CD4-positive, alpha-beta T cell (primary cell): Measurements from ENCODE around the gene ERC2. TPM values are rescaled to one million over a fixed set of nuclear protein-coding genes. Genes with fewer than 3 reads are reported as not detected.

Experiments used
- ATAC-seq: fragments of 200-7000 bp; cut with Tn5 transposase; one replicate; pipeline ENCODE4 v1.10.0; 2022; ENCODE audit warnings: mild to moderate bottlenecking; ENCODE audit not compliant: poor library complexity
- CTCF ChIA-PET: fragments of 350-600 bp; sonication (Branson Sonifier 250); formaldehyde crosslinking; loops from one replicate; lab custom pipeline; 2021; ENCODE audit warnings: antibody characterized with exemption, inconsistent platforms; lab: Charles Lee
- POLR2A ChIA-PET: fragments of 350-600 bp; sonication (Branson Sonifier 250); formaldehyde crosslinking; loops from one replicate; lab custom pipeline; 2021; ENCODE audit warnings: antibody characterized with exemption, inconsistent platforms; lab: Charles Lee
- DNase-seq, 14 experiments: peaks; one replicate each; pipeline ENCODE4 v3.0.0-alpha.2; 2013 to 2020; ENCODE audit warnings: mixed read lengths in 2 of 14
- H3K27ac ChIP-seq, 2 donors: one replicate each; pipeline versions ENCODE4 v1.5.1 to v1.7.0; 2013; ENCODE audit warnings: low read length in 2 of 2, low read depth in 1 of 2, mild to moderate bottlenecking in 1 of 2
- H3K27me3 ChIP-seq, 2 experiments: 1 replicate in 1 of 2; 2 replicates in 1 of 2; pipeline versions ENCODE4 v1.6.1 to v1.7.0; 2013; ENCODE audit warnings: low read length in 2 of 2, control low read depth in 1 of 2, mild to moderate bottlenecking in 1 of 2, moderate library complexity in 1 of 2; ENCODE audit not compliant: insufficient read depth in 2 of 2, control insufficient read depth in 1 of 2
- H3K36me3 ChIP-seq: one replicate; pipeline ENCODE4 v1.6.1; 2013; ENCODE audit warnings: low read length, control low read depth; ENCODE audit not compliant: insufficient read depth
- H3K4me1 ChIP-seq: one replicate; pipeline ENCODE4 v1.6.1; 2013; ENCODE audit warnings: low read length, control low read depth; ENCODE audit not compliant: insufficient read depth
- H3K4me3 ChIP-seq: one replicate; pipeline ENCODE4 v1.5.1; 2013; ENCODE audit warnings: mild to moderate bottlenecking, low read length, moderate library complexity
- H3K9me3 ChIP-seq, 2 experiments: 1 replicate in 1 of 2; 2 replicates in 1 of 2; pipeline versions ENCODE4 v1.6.1 to v1.7.0; 2013; ENCODE audit warnings: low read length in 2 of 2, mild to moderate bottlenecking in 2 of 2, control low read depth in 1 of 2, moderate library complexity in 1 of 2; ENCODE audit not compliant: control insufficient read depth in 1 of 2, insufficient read depth in 1 of 2
- H3K27ac Mint-ChIP-seq: one replicate; pipeline ENCODE4 v1.8.0; 2020; ENCODE audit warnings: mixed read lengths
- H3K27me3 Mint-ChIP-seq: one replicate; pipeline ENCODE4 v1.8.0; 2021; ENCODE audit warnings: mixed read lengths
- H3K36me3 Mint-ChIP-seq: one replicate; pipeline ENCODE4 v1.8.0; 2021; ENCODE audit warnings: low read depth, mixed read lengths
- H3K4me1 Mint-ChIP-seq: one replicate; pipeline ENCODE4 v1.8.0; 2021; ENCODE audit warnings: low read depth, mixed read lengths
- H3K4me3 Mint-ChIP-seq: one replicate; pipeline ENCODE4 v1.8.0; 2020; ENCODE audit warnings: mild to moderate bottlenecking, mixed read lengths
- H3K9me3 Mint-ChIP-seq: one replicate; pipeline ENCODE4 v1.8.0; 2020; ENCODE audit warnings: mixed read lengths
- CTCF ChIP-seq: fragments of 200-600 bp; IDR thresholded peaks from one replicate; pipeline ENCODE4 v1.8.0; 2022; ENCODE audit warnings: antibody characterized with exemption, mild to moderate bottlenecking
- intact Hi-C, 2 experiments: fragments of 100-400 bp; cut with DNase I in 1 of 2; cut with micrococcal nuclease in 1 of 2; formaldehyde crosslinking; loops; one replicate each; pipeline versions ENCODE4 v1.15.1 to v1.9.0; 2023 to 2025; cut with DNase I, micrococcal nuclease
- total RNA-seq, 174 experiments: library from RNA in 2 of 174; stranded (reverse) in 2 of 174; gene quantifications; one replicate each; pipeline ENCODE4 v1.2.3 and lab custom pipeline; 2021 to 2026

Gene ERC2
- total RNA-seq, 2 experiments from 2014 or later: not detected

DNA sequence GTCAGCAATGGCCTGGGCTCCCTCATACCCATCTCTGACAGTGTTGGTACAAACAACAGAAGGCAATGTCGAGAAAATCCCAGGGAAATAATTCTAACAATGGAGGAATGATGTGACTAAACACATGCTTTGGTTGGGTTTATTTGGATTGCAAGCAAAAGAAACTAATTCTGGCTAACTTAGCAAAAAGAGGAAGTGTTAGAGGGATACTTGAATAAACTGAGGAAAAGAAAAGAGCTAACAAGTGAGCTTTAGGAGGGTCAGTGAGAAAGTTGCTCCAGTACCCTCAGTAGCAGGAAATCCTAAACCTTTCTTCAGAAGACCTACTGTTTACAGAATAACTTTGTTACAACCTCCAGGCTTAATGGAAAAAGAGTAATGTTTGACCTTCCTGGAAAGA is 716.5 kb downstream of the ERC2 start:
- Mint-ChIP-seq H3K27ac (no peak overlapping the region), H3K4me3 (no peak overlapping the region), H3K27me3 (peaks cover 5% of the 10 kb centered on the region), H3K36me3 (no peaks in the 10 kb centered on the region), H3K9me3 (no peaks in the 10 kb centered on the region), H3K4me1 (no peaks in the 10 kb centered on the region)
- DNase-seq (no peak), ATAC-seq (no peak)
- intact Hi-C loops: no loop called here
- POLR2A ChIA-PET: no interaction called here
- Histone ChIP-seq H3K4me3 (no peak overlapping the region), H3K27me3 (no peaks in the 10 kb centered on the region), H3K4me1 (no peaks in the 10 kb centered on the region), H3K9me3 (peaks cover 0 to 3% of the 10 kb centered on the region in 2 experiments), H3K36me3 (no peaks in the 10 kb centered on the region), H3K27ac (no peak overlapping the region)
- CTCF ChIA-PET: no interaction called here
- TF ChIP-seq CTCF: no peak

- H3K27ac Mint-ChIP-seq: no peak overlapping the region
- H3K27me3 ChIP-seq: no peaks in the 10 kb centered on the region
- H3K9me3 ChIP-seq: peaks cover 0 to 3% of the 10 kb centered on the region in 2 experiments
- H3K4me3 ChIP-seq: no peak overlapping the region
- intact Hi-C loops: no loop called here
- no peaks in the 10 kb centered on the region for H3K4me1 ChIP-seq
- no peaks in the 10 kb centered on the region for H3K9me3 Mint-ChIP-seq
- TF ChIP-seq CTCF: no peak
- H3K4me1 Mint-ChIP-seq: no peaks in the 10 kb centered on the region
- DNase-seq (no peak), ATAC-seq (no peak)
- H3K4me3 Mint-ChIP-seq: no peak overlapping the region
- no peak overlapping the region for H3K27ac ChIP-seq
- H3K36me3 ChIP-seq: no peaks in the 10 kb centered on the region
- peaks cover 10% of the 10 kb centered on the region for H3K27me3 Mint-ChIP-seq
- H3K36me3 Mint-ChIP-seq: no peaks in the 10 kb centered on the region
- ChIA-PET POLR2A (no interaction called here), CTCF (interaction anchor here (0.9 kb wide), 1 partner anchor 9 kb away, joined by 3 read pairs; no protein-coding TSS in a partner anchor)
Observed at GRCh38 chr3:55750525-55750924, 717.7 kb downstream of the ERC2 start.

DNA sequence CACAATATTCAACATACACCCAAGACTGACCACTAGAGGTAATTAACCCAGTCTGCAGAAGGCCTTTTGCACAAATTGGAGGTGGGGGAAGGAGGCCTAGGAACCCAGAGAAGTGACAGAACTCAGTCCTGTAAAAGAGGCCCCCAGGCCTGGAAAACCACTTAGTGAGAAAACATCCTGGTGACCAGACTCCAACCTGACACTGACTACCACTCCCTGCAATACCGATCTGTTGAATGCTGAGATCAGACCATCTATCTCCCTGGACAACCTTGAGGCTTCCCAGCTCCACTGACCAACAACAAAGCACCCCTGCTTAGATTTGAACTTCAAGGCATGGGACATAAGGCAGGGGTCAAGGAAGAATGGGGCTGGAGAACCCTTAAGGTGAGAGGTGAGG is 719.2 kb downstream of the ERC2 start:
- Mint-ChIP-seq H3K36me3 (no peaks in the 10 kb centered on the region), H3K27me3 (peaks cover 17% of the 10 kb centered on the region), H3K27ac (no peak overlapping the region), H3K4me1 (no peaks in the 10 kb centered on the region), H3K4me3 (no peak overlapping the region), H3K9me3 (no peaks in the 10 kb centered on the region)
- Histone ChIP-seq H3K27ac (no peak overlapping the region), H3K4me1 (no peaks in the 10 kb centered on the region), H3K4me3 (no peak overlapping the region), H3K27me3 (no peaks in the 10 kb centered on the region), H3K9me3 (peaks cover 0 to 3% of the 10 kb centered on the region in 2 experiments), H3K36me3 (no peaks in the 10 kb centered on the region)
- ChIA-PET POLR2A (no interaction called here), CTCF (no interaction called here)
- intact Hi-C loops: no loop called here
- no peak for DNase-seq
- TF ChIP-seq CTCF: no peak
- ATAC-seq: no peak
